GM18907 (cell line): ENCODE data around the gene DAB2IP.

Source experiments
- ATAC-seq: cut with Tn5 transposase; IDR thresholded peaks from one replicate; pipeline ENCODE4 v1.9.1; 2021; ENCODE audit warnings: mild to moderate bottlenecking, moderate library complexity; ENCODE audit not compliant: unreplicated experiment

DAB2IP gene

DNA sequence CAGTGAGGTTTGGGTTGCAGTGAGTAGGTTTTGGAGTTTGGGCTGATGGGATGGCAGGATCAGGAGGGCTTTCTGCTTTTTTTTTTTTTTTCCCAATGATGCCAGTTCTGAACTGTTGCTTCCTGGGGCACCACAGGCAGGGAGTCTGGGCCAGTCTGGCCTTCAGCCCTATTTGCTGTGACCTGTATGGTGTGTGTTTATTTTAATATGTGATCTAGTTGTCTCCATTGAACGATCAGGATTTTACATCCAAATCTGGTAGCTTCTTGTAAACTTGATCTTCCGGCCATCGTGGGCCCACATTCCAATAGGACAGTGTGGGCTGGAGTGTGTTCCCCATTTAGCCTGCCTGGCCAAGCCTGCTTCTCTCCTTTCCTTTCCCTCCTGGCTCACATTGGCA lies 25.8 kb upstream of the DAB2IP start:
- ATAC-seq: no peak

GRCh38 chr9:121626012-121626411 lies 25.4 kb upstream of the DAB2IP start:
- no peak for ATAC-seq

GRCh38 chr9:121627427-121627826 lies 24.0 kb upstream of the DAB2IP start:
- ATAC-seq: no peak

DNA sequence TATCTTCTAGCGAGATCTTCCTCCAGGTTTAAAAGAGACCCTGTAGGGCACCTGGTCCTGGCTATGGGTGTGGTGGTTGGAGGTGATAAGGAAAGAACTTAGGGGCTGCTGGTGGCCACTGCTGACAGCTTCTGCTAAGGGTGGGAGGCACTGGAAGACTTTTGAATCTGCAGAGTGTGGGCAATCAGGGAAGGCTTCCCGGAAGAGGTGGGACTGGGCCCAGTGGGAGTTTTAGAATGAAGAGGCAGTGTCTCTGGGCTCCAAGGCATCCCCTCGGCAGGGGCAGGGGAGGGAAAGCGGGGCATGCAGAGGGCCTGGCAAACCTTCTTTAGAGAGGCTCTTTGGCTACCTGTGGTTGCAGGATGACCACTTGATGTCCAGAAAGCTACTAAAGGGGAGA lies 23.0 kb upstream of the DAB2IP start:
- ATAC-seq: no peak

GRCh38 chr9:121631115-121631514 lies 20.3 kb upstream of the DAB2IP start:
- no peak for ATAC-seq

- no peak for ATAC-seq
Measured at GRCh38 chr9:121631978-121632418, 19.4 kb upstream of the DAB2IP start.

DNA sequence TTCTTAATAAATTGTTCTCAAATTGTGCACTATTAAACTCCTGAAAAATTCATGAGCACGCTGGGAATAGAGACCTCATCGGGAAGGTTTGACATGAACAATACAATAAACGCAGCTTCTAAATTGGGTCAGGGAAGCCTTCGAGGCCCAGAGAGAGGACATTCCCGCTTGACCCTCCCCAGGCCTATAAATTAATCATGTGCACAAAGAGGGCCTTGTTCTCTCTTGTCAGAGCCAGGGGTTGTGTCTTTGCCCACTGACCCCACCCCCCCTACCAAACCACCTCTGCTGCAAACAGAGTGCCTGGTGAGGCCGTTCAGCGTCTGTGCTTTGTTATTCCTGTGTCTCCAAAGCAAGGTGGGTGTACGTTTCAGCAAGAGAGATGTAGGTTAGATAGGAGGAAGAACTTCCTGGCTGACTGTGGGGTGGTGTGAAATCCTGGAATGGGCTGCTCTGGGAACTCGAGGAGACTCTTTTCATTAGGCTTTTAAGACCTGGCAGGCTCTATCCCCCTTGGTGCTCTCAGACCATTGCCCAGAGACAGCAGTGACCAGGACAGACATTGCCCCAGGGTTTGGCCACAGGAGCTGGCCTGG lies 18.2 kb upstream of the DAB2IP start:
- ATAC-seq: no peak

- no peak for ATAC-seq
Measured at GRCh38 chr9:121633736-121634135, 17.7 kb upstream of the DAB2IP start.

- no peak for ATAC-seq
Measured at GRCh38 chr9:121634329-121635261, 16.8 kb upstream of the DAB2IP start.

- no peak for ATAC-seq
Measured at GRCh38 chr9:121635300-121635876, 16.0 kb upstream of the DAB2IP start.

GRCh38 chr9:121636341-121636865 lies 15.0 kb upstream of the DAB2IP start:
- no peak for ATAC-seq

GRCh38 chr9:121636978-121637712 lies 14.3 kb upstream of the DAB2IP start:
- no peak for ATAC-seq

GRCh38 chr9:121637713-121638220 lies 13.7 kb upstream of the DAB2IP start:
- no peak for ATAC-seq

GRCh38 chr9:121638399-121638798 lies 13.0 kb upstream of the DAB2IP start:
- no peak for ATAC-seq

DNA sequence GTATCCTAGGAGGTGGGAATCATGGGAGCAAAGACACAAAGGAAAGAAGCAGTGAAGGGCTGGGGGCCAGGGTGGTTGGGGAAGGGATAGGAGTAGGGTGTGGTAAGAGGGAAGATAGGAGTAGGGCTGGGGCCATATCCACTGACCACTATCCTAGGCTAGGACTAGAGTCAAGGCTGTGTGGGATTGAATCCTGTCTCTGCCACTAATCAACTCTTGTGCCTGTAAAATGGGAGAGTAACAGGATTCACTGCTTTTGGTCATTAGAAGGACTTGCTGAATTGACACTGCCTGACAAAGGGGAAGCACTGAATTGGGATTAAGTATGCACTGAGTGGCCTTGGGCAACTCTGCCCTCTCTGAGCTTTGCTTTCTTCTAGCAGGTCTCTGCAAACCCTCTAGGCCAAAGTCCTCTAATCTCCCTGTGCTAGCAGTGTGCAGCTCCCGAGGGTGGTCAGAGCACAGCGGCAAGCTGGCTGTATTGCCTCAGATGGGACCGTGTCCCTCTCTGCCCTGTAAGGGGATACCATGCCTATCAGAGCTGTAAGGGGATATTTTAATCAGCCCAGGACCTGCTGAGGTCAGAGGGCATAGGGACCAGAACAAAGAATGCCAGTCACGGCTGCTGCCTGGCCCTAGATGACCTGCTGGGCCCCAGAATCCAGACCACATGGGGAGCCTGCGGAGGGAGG lies 12.4 kb upstream of the DAB2IP start:
- ATAC-seq: no peak

- ATAC-seq: no peak
Measured at GRCh38 chr9:121639619-121640018, 11.8 kb upstream of the DAB2IP start.

DNA sequence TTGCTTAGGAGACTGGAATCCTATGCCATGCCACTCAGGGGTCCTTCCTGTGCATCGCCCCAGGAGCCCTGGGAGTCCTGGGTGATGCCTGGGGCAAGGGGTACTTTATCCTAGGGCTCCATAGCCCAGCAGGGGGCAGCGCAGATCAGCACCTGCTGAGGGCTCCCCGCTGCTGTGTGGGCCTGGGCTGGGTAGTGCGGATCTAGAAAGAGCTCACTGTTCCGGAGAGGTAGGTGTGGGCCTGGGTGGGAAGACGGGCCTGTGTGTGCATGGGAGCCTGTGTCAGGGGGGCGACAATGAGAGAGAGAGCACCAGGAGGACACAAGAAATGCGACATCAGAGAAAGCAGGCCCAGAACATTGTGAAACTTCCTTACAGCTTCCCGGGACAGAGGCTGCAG lies 11.4 kb upstream of the DAB2IP start:
- no peak for ATAC-seq

DNA sequence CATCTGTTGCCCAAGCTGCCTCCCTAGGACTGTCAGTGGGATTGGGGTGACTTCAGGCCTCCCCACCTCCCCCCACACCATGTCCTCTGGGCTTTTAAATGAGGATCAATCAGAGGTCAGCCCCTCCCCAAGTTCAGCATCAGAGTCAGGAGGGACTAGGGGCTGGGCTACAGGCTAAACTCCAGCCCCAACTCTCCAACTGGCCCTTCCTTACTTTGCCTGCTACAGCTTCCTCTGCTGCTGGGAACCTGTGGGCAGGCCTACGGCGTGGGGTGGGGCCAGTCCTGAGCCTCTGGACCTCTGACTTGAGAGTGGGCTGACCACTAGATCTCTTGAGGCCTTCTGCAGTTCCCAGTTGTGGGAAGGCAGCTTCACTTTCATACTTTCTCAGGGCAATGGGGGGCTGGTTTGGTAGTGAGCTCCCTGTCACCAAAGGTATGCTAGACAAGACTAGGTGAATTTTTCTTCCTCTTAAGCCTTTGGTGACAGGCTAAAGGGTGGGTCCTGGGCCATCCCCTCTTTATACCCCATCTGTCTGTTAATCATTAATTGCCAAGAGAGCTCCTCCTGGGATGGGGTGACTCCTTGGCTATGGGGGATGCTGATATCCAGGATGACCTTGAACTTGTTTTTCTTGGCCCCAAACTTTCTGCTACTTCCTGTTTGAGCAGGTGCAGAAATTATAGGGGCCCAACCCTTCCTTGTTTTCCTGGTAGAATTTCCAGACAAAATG lies 10.8 kb upstream of the DAB2IP start:
- ATAC-seq: no peak

DNA sequence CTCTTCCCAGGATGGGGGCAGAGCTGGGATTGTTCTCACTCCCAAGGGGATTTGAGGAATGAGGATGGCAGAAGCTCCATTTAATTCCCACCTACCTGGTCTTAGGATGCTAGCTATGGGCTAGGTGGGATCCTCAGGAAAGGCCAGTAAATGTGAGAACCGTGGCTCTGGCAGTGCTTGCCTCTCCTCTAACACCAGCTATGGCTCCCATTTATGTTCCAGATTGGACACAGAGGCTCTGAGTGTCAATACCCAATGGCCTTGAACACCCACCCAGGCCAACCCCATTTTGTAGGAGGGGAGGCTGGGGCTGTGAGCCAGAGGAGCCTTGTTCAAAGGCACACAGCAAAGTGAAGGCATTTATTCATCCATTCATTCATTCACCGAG lies 10.2 kb upstream of the DAB2IP start:
- no peak for ATAC-seq

GRCh38 chr9:121642758-121643157 lies 8.7 kb upstream of the DAB2IP start:
- ATAC-seq: no peak
